HCT116 (cell line): ENCODE data around the gene SCRG1.

ENCODE experiments used
- CTCF ChIP-seq, 3 experiments: fragments of 200-600 bp in 1 of 3; sonication (generic) in 1 of 3; IDR thresholded peaks in 2 of 3; conservative IDR thresholded peaks in 1 of 3; 2 replicates each; pipeline ENCODE4 v1.5.1; 2012 to 2017; ENCODE audit warnings: low read depth in 2 of 3, low read length in 2 of 3, antibody characterized with exemption in 1 of 3, borderline replicate concordance in 1 of 3, control low read depth in 1 of 3, mild to moderate bottlenecking in 1 of 3, mixed read lengths in 1 of 3, mixed run types in 1 of 3, moderate library complexity in 1 of 3; ENCODE audit not compliant: insufficient read depth in 1 of 3
- EGR1 ChIP-seq: IDR thresholded peaks from 2 replicates; pipeline ENCODE4 v1.6.1; 2012; ENCODE audit warnings: low read depth
- EZH2 ChIP-seq: fragments of 200-600 bp; sonication (generic); IDR thresholded peaks from 2 replicates; pipeline ENCODE4 v1.6.1; 2017; ENCODE audit warnings: antibody characterized with exemption, mixed run types
- EZH2phosphoT487 ChIP-seq: fragments of 200-600 bp; IDR thresholded peaks from 2 replicates; pipeline ENCODE4 v1.6.1; 2018; ENCODE audit warnings: antibody characterized with exemption, borderline replicate concordance
- POLR2A ChIP-seq: IDR thresholded peaks from 2 replicates; pipeline ENCODE4 v1.7.0; 2011; ENCODE audit warnings: borderline replicate concordance; ENCODE audit not compliant: insufficient read depth, insufficient read length; ENCODE audit errors: extremely low read depth
- POLR2AphosphoS5 ChIP-seq: IDR thresholded peaks from 2 replicates; pipeline ENCODE4 v1.6.1; 2011; ENCODE audit warnings: mild to moderate bottlenecking, low read depth, low read length, moderate library complexity
- RAD21 ChIP-seq: IDR thresholded peaks from 2 replicates; pipeline ENCODE4 v1.6.1; 2012; ENCODE audit warnings: low read depth, mild to moderate bottlenecking
- SRF ChIP-seq: IDR thresholded peaks from 2 replicates; pipeline ENCODE4 v1.6.1; 2012; ENCODE audit warnings: low read depth
- ZBTB33 ChIP-seq: IDR thresholded peaks from 2 replicates; pipeline ENCODE4 v1.6.1; 2011; ENCODE audit warnings: mild to moderate bottlenecking, low read length, moderate library complexity; ENCODE audit not compliant: insufficient replicate concordance; ENCODE audit errors: extremely low read depth
- ZNF274 ChIP-seq: fragments of 200-500 bp; sonication (Bioruptor generic); IDR thresholded peaks from 2 replicates; pipeline ENCODE4 v1.6.1; 2014; ENCODE audit warnings: mild to moderate bottlenecking, low read depth, low read length, inconsistent platforms

- no peak for TF ChIP-seq CTCF (IDR thresholded peaks at IDR 0.05 in 2 of 3, conservative IDR thresholded peaks at IDR 0.05 in 1 of 3; ENCODE audit: borderline replicate concordance in 1 of 3, insufficient read depth in 1 of 3, low read depth in 2 of 3, low read length in 2 of 3)
- no peak for TF ChIP-seq EGR1
- TF ChIP-seq EZH2: no peak
- TF ChIP-seq EZH2phosphoT487: no peak
- TF ChIP-seq RAD21: no peak
- no peak for TF ChIP-seq POLR2A
- no peak for TF ChIP-seq SRF
- no peak for TF ChIP-seq ZNF274
- TF ChIP-seq ZBTB33: no peak
- no peak for TF ChIP-seq POLR2AphosphoS5
Observed at GRCh38 chr4:173448103-173448502, 49.2 kb upstream of the SCRG1 start.
